GM12874 (cell line): ENCODE data around the gene ACVR1B.

ENCODE experiments used
- TF ChIP-seq, protein P1 (sequence below): IDR thresholded peaks from 2 replicates; pipeline ENCODE4 v1.5.1; 2011; ENCODE audit warnings: low read depth, mild to moderate bottlenecking, control low read depth, low read length, moderate library complexity; ENCODE audit not compliant: insufficient read depth

ACVR1B gene

DNA sequence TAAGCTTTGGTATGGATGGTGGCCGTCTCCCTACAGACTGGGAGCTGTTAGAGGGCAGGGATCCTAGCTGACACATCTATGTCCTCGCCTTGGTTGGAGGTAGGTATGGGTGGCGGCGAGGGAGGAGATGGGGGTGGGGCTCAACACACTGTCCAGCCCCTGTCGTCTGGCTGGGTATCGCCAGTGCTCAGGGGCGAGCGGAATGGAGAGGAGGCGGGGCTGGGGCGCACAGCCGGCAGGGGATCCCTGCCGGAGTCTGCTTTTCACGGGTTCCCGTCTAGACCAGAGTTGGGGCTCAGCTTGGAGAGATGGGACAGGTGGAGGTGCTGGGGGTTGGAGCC is 71.3 kb downstream of the ACVR1B start:
- TF ChIP-seq, protein P1, sequence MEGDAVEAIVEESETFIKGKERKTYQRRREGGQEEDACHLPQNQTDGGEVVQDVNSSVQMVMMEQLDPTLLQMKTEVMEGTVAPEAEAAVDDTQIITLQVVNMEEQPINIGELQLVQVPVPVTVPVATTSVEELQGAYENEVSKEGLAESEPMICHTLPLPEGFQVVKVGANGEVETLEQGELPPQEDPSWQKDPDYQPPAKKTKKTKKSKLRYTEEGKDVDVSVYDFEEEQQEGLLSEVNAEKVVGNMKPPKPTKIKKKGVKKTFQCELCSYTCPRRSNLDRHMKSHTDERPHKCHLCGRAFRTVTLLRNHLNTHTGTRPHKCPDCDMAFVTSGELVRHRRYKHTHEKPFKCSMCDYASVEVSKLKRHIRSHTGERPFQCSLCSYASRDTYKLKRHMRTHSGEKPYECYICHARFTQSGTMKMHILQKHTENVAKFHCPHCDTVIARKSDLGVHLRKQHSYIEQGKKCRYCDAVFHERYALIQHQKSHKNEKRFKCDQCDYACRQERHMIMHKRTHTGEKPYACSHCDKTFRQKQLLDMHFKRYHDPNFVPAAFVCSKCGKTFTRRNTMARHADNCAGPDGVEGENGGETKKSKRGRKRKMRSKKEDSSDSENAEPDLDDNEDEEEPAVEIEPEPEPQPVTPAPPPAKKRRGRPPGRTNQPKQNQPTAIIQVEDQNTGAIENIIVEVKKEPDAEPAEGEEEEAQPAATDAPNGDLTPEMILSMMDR: no peak

DNA sequence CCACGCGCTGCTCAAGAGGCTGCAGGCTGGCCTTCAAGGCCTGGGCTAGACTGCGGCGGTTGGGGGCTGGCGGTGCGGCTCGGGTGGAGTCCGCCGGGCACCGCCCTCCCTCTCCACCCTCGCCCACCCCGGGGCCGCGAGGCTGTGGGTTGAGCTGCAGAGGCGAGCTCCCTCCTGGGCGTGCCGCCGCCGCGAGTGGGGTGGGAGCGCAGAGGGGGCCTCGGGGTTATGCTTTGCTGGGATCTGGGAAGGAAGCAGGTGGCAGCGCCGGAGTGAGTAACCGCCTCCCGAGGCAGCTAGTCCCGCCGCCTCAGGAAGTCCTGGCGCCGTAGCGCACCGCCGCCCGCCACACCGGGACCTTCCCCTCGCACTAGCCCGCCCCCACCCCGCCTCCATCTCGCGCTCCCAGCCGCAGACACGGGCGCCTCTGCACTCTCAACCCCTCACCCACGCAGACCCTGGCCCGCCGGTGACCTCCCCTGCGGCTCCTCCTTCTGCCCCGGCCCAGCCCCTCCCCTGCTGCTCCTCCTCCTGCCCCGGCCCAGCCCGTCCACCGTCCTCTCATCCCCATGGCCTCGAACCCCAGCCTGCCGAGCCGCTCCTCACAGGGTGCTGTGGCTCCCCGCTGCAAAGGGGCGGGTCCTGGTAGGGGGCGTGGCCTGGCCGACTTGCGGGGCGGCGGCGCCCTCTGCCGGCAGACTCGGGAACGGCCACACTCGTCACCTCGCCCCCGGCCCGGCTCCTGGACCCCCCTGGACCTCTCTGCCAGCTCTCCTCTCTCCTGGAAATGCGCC is 71.9 kb downstream of the ACVR1B start:
- TF ChIP-seq, protein P1: peak; percentile 99

DNA sequence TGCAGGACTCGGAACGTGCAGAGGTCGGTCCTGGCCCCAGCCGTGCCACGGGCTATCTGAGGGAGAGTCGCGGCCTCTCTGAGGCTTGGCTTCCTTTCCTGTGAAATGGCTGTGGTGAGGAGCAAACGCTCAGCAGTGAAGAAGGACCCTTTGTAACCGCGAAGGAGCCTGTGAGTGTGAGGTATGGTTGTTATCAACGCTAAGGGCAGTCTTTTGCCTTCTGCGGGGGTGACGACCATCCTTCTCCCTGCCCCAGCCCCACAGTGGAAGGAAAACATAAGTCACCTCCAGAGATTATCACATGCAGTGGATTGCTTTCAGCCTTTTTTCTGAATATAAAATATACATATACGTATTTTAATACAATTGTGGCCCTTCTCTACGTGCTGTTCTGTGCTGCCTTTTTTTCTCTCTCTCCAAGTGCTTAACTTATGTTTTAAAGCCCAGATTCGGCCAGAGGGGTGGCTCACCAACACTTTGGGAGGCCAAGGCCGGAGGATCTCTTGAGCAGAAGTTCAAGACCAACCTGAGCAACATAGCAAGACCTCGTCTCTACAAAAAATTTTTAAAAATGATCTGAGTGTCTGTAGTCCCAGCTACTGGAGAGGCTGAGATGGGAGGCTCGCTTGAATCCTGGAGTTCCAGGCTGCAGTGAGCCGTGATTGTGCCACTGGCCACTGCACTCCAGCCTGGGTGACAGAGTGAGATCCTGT is 72.6 kb downstream of the ACVR1B start:
- TF ChIP-seq, protein P1: no peak

DNA sequence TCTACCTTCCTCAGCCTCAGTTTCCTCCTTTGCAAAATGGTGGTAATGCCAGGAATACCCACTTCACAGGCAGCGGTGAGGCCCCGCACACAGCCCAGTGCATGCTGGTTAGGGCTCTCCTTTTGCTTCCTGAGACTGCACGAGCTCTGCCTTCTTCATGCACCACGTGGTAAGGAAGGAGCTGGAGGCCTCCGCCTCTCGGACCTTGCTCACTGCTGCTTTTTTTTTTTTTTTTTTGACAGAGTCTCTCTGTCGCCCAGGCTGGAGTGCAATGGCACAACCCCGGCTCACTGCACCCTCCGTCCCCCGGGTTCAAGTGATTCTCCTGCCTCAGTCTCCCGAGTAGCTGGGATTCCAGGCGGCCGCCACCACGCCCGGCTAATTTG is 73.3 kb downstream of the ACVR1B start:
- TF ChIP-seq, protein P1: no peak

DNA sequence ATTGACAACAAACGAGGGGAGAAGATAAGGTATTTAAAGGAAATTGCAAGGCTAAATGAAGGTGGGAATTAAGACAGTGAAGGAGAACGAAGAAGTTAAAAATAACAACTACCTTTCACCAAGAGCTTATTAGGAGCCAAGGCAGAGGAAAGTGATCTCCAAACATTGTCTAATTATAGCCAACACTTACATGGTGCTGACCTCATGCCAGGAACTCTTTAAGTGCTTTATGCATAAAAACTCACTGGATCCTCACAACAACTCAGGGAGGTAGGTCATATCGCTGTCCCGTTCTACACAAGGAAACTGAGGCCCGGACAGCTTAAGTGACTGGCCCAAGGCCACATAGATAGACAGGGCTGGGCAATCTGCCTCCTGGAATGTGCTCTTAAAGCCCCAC is 74.8 kb downstream of the ACVR1B start:
- TF ChIP-seq, protein P1: no peak

DNA sequence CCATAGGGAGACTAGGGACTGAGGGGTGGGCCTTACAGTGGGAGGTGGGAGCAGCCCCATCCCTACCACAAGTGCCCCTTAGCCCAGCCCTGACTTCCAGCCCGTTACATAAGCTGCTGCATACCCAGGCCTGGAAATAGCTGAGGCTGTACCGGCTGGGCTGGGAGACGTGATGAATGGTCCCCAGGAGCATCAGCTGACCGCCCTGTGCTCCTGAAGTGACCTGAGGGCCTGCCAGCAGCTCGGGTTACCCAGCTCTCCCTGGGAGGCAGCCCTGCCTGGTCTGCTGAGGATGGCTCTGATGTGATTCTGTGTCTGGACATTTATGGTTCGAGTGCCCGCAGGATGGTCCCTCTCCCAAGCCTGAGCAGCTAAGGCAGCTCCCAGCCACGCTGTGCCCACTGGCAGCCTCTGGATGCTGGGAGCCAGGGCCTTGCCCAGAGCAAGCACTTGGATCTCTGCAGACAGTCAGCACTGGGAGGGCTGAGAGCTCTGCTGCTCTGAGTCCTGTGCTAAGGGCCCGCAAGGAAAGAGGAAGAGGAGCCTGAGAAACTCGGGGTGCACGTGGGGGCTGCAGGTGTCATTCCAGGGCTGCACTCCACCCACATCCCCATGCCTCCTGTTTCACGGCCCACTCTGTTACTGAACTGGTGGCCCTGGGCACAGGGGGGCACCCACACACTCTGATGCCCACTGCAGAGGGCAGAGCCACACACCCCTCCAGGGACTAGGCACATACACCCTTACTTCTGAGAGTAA is 75.8 kb downstream of the ACVR1B start:
- TF ChIP-seq, protein P1: no peak

DNA sequence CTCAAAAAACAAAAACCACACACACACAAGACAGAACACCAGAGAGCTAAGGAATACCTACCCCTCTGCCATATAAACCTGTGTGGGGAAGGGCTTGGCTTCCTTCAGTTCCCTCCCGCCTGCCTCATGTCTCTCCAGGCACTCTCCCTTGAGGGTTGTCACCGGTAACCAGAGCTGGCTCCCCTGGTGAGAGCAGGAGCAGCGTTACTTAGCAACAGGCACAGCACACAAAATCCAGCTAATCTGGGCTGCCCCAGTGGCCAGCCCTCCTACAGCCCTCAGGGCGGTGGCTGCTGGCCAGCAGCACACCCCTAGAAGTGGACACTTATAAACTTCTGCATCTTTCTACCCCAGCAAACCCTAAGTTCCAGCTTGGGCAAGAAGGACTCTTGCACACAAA is 78.2 kb downstream of the ACVR1B start:
- TF ChIP-seq, protein P1: no peak
